Activated naive CD4-positive, alpha-beta T cell treated with anti-CD3 and anti-CD28 coated beads for 36 hours (primary cell): ENCODE results near the gene PLEKHG3. TPM values are rescaled to one million over a fixed set of nuclear protein-coding genes. Genes with fewer than 3 reads are reported as not detected.
A peak's percentile ranks its signal among the peaks of the same experiment; 100 is the strongest.

Source experiments
- CTCF ChIA-PET: fragments of 350-600 bp; sonication (Branson Sonifier 250); formaldehyde crosslinking; loops from one replicate; lab custom pipeline; 2021; ENCODE audit warnings: antibody characterized with exemption; lab: Charles Lee
- DNase-seq: peaks from one replicate; pipeline ENCODE4 v3.0.0-alpha.2; 2020
- H3K27ac Mint-ChIP-seq: one replicate; pipeline ENCODE4 v1.8.0; 2021; ENCODE audit warnings: mild to moderate bottlenecking, mixed read lengths
- H3K27me3 Mint-ChIP-seq: one replicate; pipeline ENCODE4 v1.8.0; 2021; ENCODE audit warnings: low read depth, mixed read lengths
- H3K36me3 Mint-ChIP-seq: one replicate; pipeline ENCODE4 v1.8.0; 2021; ENCODE audit warnings: low read depth, mixed read lengths
- H3K4me1 Mint-ChIP-seq: one replicate; pipeline ENCODE4 v1.8.0; 2021; ENCODE audit warnings: low read depth, mixed read lengths
- H3K4me3 Mint-ChIP-seq: one replicate; pipeline ENCODE4 v1.8.0; 2021; ENCODE audit warnings: mild to moderate bottlenecking, moderate library complexity, mixed read lengths
- H3K9me3 Mint-ChIP-seq: one replicate; pipeline ENCODE4 v1.8.0; 2021; ENCODE audit warnings: mixed read lengths
- intact Hi-C: fragments of 100-400 bp; cut with micrococcal nuclease; formaldehyde crosslinking; loops from one replicate; pipeline ENCODE4 v1.15.1; 2023
- total RNA-seq, 2 experiments: library from RNA; stranded (reverse); gene quantifications; one replicate each; pipeline ENCODE4 v1.2.3, GENCODE V29; 2021

Gene PLEKHG3
- total RNA-seq, 2 experiments from 2014 or later = 0.48 to 1.1 TPM

DNA sequence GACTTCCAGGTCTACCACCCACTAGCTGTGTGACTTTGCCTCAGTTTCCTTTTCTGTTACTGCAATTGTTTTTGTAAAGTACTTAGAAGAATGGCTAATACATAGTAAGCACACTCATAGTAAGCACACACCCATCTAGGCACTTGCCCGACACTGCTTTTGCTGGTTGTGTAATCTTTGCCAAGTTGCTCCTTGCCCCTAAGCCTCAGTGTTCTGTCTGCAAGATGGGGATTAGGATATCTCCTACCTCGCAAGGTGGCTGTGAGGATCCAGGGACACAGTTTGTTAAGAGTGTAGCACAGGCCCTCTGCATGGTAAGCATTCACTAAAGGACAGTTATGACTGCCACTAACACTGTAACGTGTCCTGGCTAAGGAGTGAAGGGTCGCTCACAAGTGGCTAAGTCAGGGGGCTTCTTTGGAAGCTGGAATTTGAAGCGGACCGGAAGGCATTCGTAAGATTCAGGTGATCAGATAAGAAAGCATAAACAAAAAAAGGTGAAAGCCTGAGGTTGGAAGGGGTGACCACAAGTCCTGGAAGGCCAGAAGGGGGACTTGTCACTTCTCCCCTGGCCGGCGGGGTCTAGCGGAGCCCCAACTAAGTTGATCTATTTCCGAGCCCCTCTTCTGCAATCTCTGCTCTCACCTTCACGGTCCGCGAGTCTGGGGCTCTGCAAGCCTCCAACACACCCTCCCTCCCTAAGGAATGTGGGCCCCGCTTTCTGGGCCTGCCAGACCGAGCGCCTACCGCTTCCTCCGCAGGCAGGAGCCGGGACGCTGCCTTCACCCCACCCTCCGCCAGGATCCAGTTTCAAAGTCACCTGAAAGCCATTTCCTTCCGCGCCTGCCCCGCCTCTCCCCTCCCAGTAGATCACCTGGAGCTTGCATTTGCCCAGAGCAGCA lies 1.5 kb upstream of the PLEKHG3 start:
- Mint-ChIP-seq H3K4me1 (peaks cover 27% of the 10 kb centered on the region), H3K9me3 (no peaks in the 10 kb centered on the region), H3K27ac (no peak overlapping the region), H3K4me3 (peak overlapping the region; percentile 60), H3K36me3 (no peaks in the 10 kb centered on the region), H3K27me3 (peaks cover 51% of the 10 kb centered on the region)
- intact Hi-C loops = no loop called here
- DNase-seq = peak; percentile 38
- CTCF ChIA-PET = no interaction called here

DNA sequence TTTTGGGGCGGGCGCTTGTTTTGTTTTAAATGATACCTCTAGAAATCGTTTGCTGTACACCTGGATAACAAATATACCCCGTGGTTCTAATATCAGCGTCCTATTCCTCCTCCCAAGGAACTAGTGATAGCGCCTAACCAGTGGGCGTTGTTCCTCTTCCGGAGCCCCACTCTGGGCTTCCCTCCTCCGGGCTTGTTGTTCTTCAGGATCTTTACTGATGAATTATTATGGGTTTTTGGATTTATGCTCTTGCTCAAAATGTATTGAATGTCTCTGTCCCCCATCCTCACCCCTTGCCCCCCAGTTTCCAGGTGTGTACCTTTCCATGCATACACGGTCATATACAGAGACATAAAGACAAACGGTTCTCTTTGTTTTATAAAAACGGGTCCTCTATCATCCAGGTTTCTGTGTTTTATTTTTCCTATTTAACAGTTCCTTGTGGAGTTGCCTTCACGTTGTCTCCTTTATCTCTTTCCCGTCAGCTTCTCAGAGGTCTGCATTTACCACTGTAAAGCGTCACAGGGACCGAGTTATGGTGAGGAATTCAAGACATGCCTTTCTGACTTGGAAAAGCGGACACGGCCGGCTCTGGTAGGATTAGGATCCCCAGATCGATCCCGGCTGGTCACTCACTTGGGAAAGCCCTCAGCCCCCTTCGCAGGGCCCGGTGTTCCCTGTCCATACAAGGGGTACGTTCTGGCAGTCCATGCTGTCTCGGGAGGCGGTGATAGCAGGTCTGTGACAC lies 655 bp upstream of the PLEKHG3 start:
- DNase-seq = no peak
- H3K36me3 Mint-ChIP-seq = no peaks in the 10 kb centered on the region
- peak overlapping the region; percentile 60 for H3K4me3 Mint-ChIP-seq
- CTCF ChIA-PET = no interaction called here
- H3K27ac Mint-ChIP-seq = no peak overlapping the region
- peaks cover 36% of the 10 kb centered on the region for H3K4me1 Mint-ChIP-seq
- H3K27me3 Mint-ChIP-seq = peaks cover 47% of the 10 kb centered on the region
- no peaks in the 10 kb centered on the region for H3K9me3 Mint-ChIP-seq
- intact Hi-C loops = no loop called here

DNA sequence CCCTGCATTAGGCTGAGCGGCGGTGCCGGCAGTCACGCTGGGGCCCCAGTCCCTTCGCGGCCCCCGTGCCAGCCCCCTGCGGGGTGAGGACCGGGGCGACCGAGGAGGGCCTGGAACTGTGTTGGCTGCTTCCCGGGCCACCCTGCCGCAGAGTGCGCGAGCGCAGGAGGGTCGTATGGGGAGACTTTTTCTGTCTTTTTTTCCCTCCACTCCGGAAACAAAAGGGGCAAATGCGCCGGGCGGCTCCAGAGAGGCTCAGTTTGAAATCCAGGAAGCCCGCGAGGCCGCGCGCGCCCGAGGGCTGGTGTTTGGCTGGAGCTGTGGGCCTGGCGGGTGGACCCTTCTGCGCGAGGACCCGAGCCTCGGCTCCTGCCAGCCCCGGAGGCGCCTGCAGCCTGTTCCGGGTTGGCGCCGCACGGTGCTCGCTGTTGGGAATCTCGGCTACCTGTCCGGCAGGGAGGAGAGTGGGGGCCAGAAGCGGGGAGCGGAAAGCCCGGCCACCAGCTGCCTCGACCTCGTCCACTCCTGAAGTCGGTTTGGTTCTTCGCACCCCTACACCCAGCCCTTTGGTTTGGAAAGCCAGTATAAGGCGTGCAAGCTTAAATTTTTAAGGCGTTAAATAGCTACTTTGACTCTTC lies 638 bp downstream of the PLEKHG3 start:
- peak overlapping the region; percentile 57 for H3K4me3 Mint-ChIP-seq
- H3K9me3 Mint-ChIP-seq = no peaks in the 10 kb centered on the region
- no peaks in the 10 kb centered on the region for H3K36me3 Mint-ChIP-seq
- intact Hi-C loops = loop anchor here (5.0 kb wide), 1 partner anchor 57 kb away; no protein-coding TSS in a partner anchor
- H3K4me1 Mint-ChIP-seq = peaks cover 42% of the 10 kb centered on the region
- no peak overlapping the region for H3K27ac Mint-ChIP-seq
- CTCF ChIA-PET = no interaction called here
- peaks cover 42% of the 10 kb centered on the region for H3K27me3 Mint-ChIP-seq
- peak; percentile 6 for DNase-seq

GRCh38 chr14:64705381-64706118 lies 1.3 kb downstream of the PLEKHG3 start:
- Mint-ChIP-seq H3K27me3 (peaks cover 38% of the 10 kb centered on the region), H3K27ac (no peak overlapping the region), H3K9me3 (no peaks in the 10 kb centered on the region), H3K36me3 (no peaks in the 10 kb centered on the region), H3K4me3 (peak overlapping the region; percentile 57), H3K4me1 (peaks cover 42% of the 10 kb centered on the region)
- CTCF ChIA-PET = interaction anchor here (0.5 kb wide), 1 partner anchor 180 kb away, joined by 3 read pairs; no protein-coding TSS in a partner anchor
- intact Hi-C loops = loop anchor here (5.0 kb wide), 1 partner anchor 57 kb away; no protein-coding TSS in a partner anchor
- DNase-seq = peak; percentile 4

DNA sequence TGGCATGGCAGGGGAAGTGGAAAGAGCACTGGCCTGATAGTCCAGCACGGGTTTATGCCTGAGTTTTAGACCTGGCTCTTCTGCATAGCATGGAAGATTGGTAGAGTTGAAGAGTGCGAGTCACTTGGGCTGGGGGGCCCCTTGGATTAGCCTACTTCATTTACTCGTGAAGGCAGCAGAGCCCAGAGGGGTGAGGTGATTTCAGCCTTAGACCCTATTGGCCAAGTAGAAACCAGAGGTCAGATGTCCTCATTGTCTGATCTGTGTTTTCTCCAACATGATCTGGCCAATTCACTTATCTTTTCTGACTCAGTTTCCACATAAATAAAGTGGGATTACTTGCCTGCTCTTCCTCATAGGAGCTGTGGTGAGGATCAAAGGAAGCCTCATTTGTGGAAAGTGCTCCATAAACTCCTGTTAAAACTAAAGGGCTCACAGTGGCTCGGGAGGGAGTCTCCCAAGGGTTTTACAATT lies 1.9 kb downstream of the PLEKHG3 start:
- intact Hi-C loops = loop anchor here (5.0 kb wide), 1 partner anchor 56 kb away; no protein-coding TSS in a partner anchor
- no peak overlapping the region for H3K27ac Mint-ChIP-seq
- peaks cover 33% of the 10 kb centered on the region for H3K27me3 Mint-ChIP-seq

GRCh38 chr14:64706593-64707193 lies 2.5 kb downstream of the PLEKHG3 start:
- no peaks in the 10 kb centered on the region for H3K36me3 Mint-ChIP-seq
- DNase-seq = peak; percentile 3
- intact Hi-C loops = loop anchor here (5.0 kb wide), 1 partner anchor 56 kb away; no protein-coding TSS in a partner anchor
- no peaks in the 10 kb centered on the region for H3K9me3 Mint-ChIP-seq
- no peak overlapping the region for H3K4me3 Mint-ChIP-seq
- H3K27ac Mint-ChIP-seq = no peak overlapping the region
- CTCF ChIA-PET = interaction anchor here (0.6 kb wide), 1 partner anchor 42 kb away, joined by 4 read pairs; no protein-coding TSS in a partner anchor
- H3K27me3 Mint-ChIP-seq = peaks cover 31% of the 10 kb centered on the region
- H3K4me1 Mint-ChIP-seq = peaks cover 42% of the 10 kb centered on the region

More for the DNA sequence above, 1.9 kb downstream of the PLEKHG3 start:
- H3K9me3 Mint-ChIP-seq = no peaks in the 10 kb centered on the region
- peaks cover 42% of the 10 kb centered on the region for H3K4me1 Mint-ChIP-seq
- CTCF ChIA-PET = interaction anchor here (0.6 kb wide), 1 partner anchor 41 kb away, joined by 4 read pairs; no protein-coding TSS in a partner anchor
- no peak overlapping the region for H3K4me3 Mint-ChIP-seq
- H3K36me3 Mint-ChIP-seq = no peaks in the 10 kb centered on the region
- DNase-seq = peak; percentile 1

GRCh38 chr14:64707661-64708060 lies 3.4 kb downstream of the PLEKHG3 start:
- Mint-ChIP-seq H3K27ac (no peak overlapping the region), H3K9me3 (peaks cover 2% of the 10 kb centered on the region), H3K27me3 (peaks cover 27% of the 10 kb centered on the region), H3K36me3 (no peaks in the 10 kb centered on the region), H3K4me1 (peaks cover 41% of the 10 kb centered on the region), H3K4me3 (no peak overlapping the region)
- DNase-seq = peak; percentile 22
- CTCF ChIA-PET = interaction anchor here (0.6 kb wide), 1 partner anchor 846 kb away, joined by 3 read pairs; no protein-coding TSS in a partner anchor
- intact Hi-C loops = loop anchor here (5.0 kb wide), 1 partner anchor 55 kb away; no protein-coding TSS in a partner anchor

- Mint-ChIP-seq H3K27me3 (peaks cover 21% of the 10 kb centered on the region), H3K36me3 (no peaks in the 10 kb centered on the region), H3K27ac (peak overlapping the region; percentile 4), H3K4me1 (peaks cover 35% of the 10 kb centered on the region), H3K4me3 (no peak overlapping the region), H3K9me3 (peaks cover 7% of the 10 kb centered on the region)
- peak; percentile 40 for DNase-seq
- intact Hi-C loops = loop anchor here (5.0 kb wide), 1 partner anchor 54 kb away; no protein-coding TSS in a partner anchor
- CTCF ChIA-PET = no interaction called here
Observed at GRCh38 chr14:64708148-64709004, 4.2 kb downstream of the PLEKHG3 start.

DNA sequence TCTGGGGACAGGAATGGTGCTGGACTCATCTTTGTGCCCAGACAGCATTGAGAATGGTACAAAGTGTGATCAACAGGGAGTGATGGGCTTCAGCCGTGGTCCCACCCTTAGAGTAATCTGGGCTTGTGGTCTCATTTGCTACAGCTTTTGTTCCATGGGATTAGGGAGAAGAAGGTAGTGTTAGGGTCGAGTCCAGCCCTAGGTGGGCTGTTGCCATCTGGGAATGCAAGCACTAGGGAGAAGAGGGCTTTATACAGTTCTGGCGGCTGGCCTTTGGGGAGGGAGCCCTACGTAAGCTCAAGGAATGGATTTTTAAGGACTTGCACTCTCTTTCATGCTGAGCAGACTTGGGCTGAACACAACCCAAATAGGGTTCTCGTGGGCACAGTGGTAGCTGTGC lies 4.9 kb downstream of the PLEKHG3 start:
- peak; percentile 1 for DNase-seq
- CTCF ChIA-PET = interaction anchor here (0.8 kb wide), 1 partner anchor 182 kb away, joined by 3 read pairs; no protein-coding TSS in a partner anchor
- H3K27me3 Mint-ChIP-seq = peaks cover 15% of the 10 kb centered on the region
- H3K9me3 Mint-ChIP-seq = peaks cover 12% of the 10 kb centered on the region
- H3K4me3 Mint-ChIP-seq = no peak overlapping the region
- peaks cover 27% of the 10 kb centered on the region for H3K4me1 Mint-ChIP-seq
- H3K27ac Mint-ChIP-seq = no peak overlapping the region
- intact Hi-C loops = loop anchor here (5.0 kb wide), 1 partner anchor 53 kb away; no protein-coding TSS in a partner anchor
- H3K36me3 Mint-ChIP-seq = no peaks in the 10 kb centered on the region

DNA sequence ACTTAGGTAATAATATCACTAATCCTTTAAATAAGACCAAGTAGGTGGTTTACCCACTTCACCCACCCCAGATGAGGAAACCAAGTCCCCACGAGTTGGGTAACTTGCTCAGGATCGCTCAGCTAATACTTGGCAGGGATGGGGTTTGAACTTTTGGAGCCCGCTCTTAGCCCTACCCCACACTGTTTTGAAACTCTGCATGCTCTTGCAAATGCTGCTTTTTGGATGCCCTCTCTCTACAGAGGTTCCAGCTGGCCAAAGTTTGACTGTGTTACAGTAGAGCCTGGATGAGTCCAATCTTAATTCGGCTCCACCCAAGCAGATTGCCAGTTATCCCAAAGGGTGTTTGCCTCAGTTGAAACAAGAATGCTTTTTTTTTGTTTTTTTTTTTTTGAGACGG lies 6.8 kb downstream of the PLEKHG3 start:
- peaks cover 5% of the 10 kb centered on the region for H3K27me3 Mint-ChIP-seq
- CTCF ChIA-PET = no interaction called here

More for the DNA sequence above, 6.8 kb downstream of the PLEKHG3 start:
- DNase-seq = no peak
- Mint-ChIP-seq H3K36me3 (no peaks in the 10 kb centered on the region), H3K27ac (no peak overlapping the region), H3K4me3 (no peak overlapping the region), H3K9me3 (peaks cover 15% of the 10 kb centered on the region), H3K4me1 (peaks cover 20% of the 10 kb centered on the region)
- intact Hi-C loops = no loop called here
